Glomerular visceral epithelial cell (primary cell): Measurements from ENCODE around the gene TMEM53.
A peak's percentile ranks its signal among the peaks of the same experiment; 100 is the strongest.

ENCODE experiments used
- DNase-seq: peaks from one replicate; pipeline ENCODE4 v3.0.0-alpha.2; 2016; ENCODE audit errors: extremely low spot score

The TMEM53 gene

GRCh38 chr1:44647896-44648295, 26.4 kb downstream of the TMEM53 start:
- DNase-seq = no peak

GRCh38 chr1:44646261-44647110, 27.8 kb downstream of the TMEM53 start:
- no peak for DNase-seq

- DNase-seq = no peak
Measured at GRCh38 chr1:44645476-44646244, 28.6 kb downstream of the TMEM53 start.

GRCh38 chr1:44644806-44645205, 29.5 kb downstream of the TMEM53 start:
- DNase-seq = no peak

GRCh38 chr1:44643721-44644334, 30.5 kb downstream of the TMEM53 start:
- DNase-seq = no peak

GRCh38 chr1:44642925-44643324, 31.4 kb downstream of the TMEM53 start:
- no peak for DNase-seq

- DNase-seq = no peak
Measured at GRCh38 chr1:44642255-44642654, 32.0 kb downstream of the TMEM53 start.

- DNase-seq = no peak
Measured at GRCh38 chr1:44641126-44642102, 32.9 kb downstream of the TMEM53 start.

GRCh38 chr1:44640200-44640853, 34.0 kb downstream of the TMEM53 start:
- no peak for DNase-seq

GRCh38 chr1:44637702-44638411, 36.4 kb downstream of the TMEM53 start:
- DNase-seq = no peak

GRCh38 chr1:44636688-44637598, 37.3 kb downstream of the TMEM53 start:
- no peak for DNase-seq

GRCh38 chr1:44636083-44636687, 38.1 kb downstream of the TMEM53 start:
- no peak for DNase-seq

- DNase-seq = no peak
Measured at GRCh38 chr1:44635439-44635838, 38.8 kb downstream of the TMEM53 start.

GRCh38 chr1:44634606-44635189, 39.6 kb downstream of the TMEM53 start:
- DNase-seq = no peak

GRCh38 chr1:44632598-44632997, 41.7 kb downstream of the TMEM53 start:
- no peak for DNase-seq

- peak; percentile 87 for DNase-seq
Measured at GRCh38 chr1:44631647-44632539, 42.4 kb downstream of the TMEM53 start.

- no peak for DNase-seq
Measured at GRCh38 chr1:44631333-44631646, 43.0 kb downstream of the TMEM53 start.
